ENCODE data around the gene MYH4.

The MYH4 gene

GRCh38 chr17:10421900-10422542 is 47.3 kb downstream of the MYH4 start, which contains the start of gene MYH8:
Gene MYH8, minus strand, starts transcription at chr17:10421950. Its CDS starts 1,723 bp downstream, at chr17:10420227.
- in situ Hi-C loops (cut with MboI; ENCODE audit: low sequenced_read_pairs): no loop called here

- in situ Hi-C loops (cut with MboI; ENCODE audit: low sequenced_read_pairs): no loop called here
Measured at GRCh38 chr17:10421211-10421610, 48.1 kb downstream of the MYH4 start.

- in situ Hi-C loops (cut with MboI; ENCODE audit: low sequenced_read_pairs): no loop called here
Measured at GRCh38 chr17:10420811-10421210, 48.5 kb downstream of the MYH4 start.

- in situ Hi-C loops (cut with MboI; ENCODE audit: low sequenced_read_pairs): no loop called here
Measured at GRCh38 chr17:10417431-10417830, 51.9 kb downstream of the MYH4 start.

- in situ Hi-C loops (cut with MboI; ENCODE audit: low sequenced_read_pairs): no loop called here
Measured at GRCh38 chr17:10415161-10415560, 54.2 kb downstream of the MYH4 start.

GRCh38 chr17:10403589-10403988 is 65.8 kb downstream of the MYH4 start:
- in situ Hi-C loops (cut with MboI; ENCODE audit: low sequenced_read_pairs): no loop called here

- in situ Hi-C loops (cut with MboI; ENCODE audit: low sequenced_read_pairs): no loop called here
Measured at GRCh38 chr17:10398352-10398751, 71.0 kb downstream of the MYH4 start.

GRCh38 chr17:10396524-10397163 is 72.7 kb downstream of the MYH4 start:
- in situ Hi-C loops (cut with MboI; ENCODE audit: low sequenced_read_pairs): no loop called here

- in situ Hi-C loops (cut with MboI; ENCODE audit: low sequenced_read_pairs): no loop called here
Measured at GRCh38 chr17:10394201-10394887, 75.0 kb downstream of the MYH4 start.
